Osteoblast (primary cell): ENCODE measurements around the gene TACR2. TPM values are rescaled to one million over a fixed set of nuclear protein-coding genes. Genes with fewer than 3 reads are reported as not detected.
A peak's percentile ranks its signal among the peaks of the same experiment; 100 is the strongest.

ENCODE experiments used
- DNase-seq: peaks from one replicate; pipeline ENCODE4 v3.0.0; 2011; ENCODE audit warnings: low spot score, mixed read lengths; ENCODE audit not compliant: insufficient read length; ENCODE audit errors: missing footprints
- H2AFZ ChIP-seq: 2 replicates; pipeline ENCODE4 v1.6.0; 2011; ENCODE audit warnings: mild to moderate bottlenecking, low read length
- H3K27ac ChIP-seq: 2 replicates; pipeline ENCODE4 v1.5.1; 2011; ENCODE audit warnings: mild to moderate bottlenecking, low read depth, low read length, moderate library complexity
- H3K27me3 ChIP-seq: 2 replicates; pipeline ENCODE4 v1.6.0; 2012; ENCODE audit warnings: mild to moderate bottlenecking, control low read depth, inconsistent platforms, low read length, moderate library complexity; ENCODE audit not compliant: insufficient read depth
- H3K36me3 ChIP-seq: 2 replicates; pipeline ENCODE4 v1.5.1; 2011; ENCODE audit warnings: mild to moderate bottlenecking, low read length, control low read depth, moderate library complexity; ENCODE audit not compliant: insufficient read depth
- H3K4me1 ChIP-seq: 2 replicates; pipeline ENCODE4 v1.5.1; 2011; ENCODE audit warnings: mild to moderate bottlenecking, low read length, control low read depth, moderate library complexity; ENCODE audit not compliant: insufficient read depth
- H3K4me2 ChIP-seq: 2 replicates; pipeline ENCODE4 v1.6.0; 2011; ENCODE audit warnings: mild to moderate bottlenecking, low read length; ENCODE audit not compliant: insufficient read depth
- H3K4me3 ChIP-seq: fragments of 200-600 bp; sonication (generic); 3 replicates; pipeline ENCODE4 v1.5.1; 2012; ENCODE audit warnings: mild to moderate bottlenecking, low read length, inconsistent platforms; ENCODE audit not compliant: insufficient read depth
- H3K79me2 ChIP-seq: 2 replicates; pipeline ENCODE4 v1.6.0; 2012; ENCODE audit warnings: mild to moderate bottlenecking, low read length, control low read depth, inconsistent platforms; ENCODE audit not compliant: insufficient read depth
- H3K9me3 ChIP-seq: 2 replicates; pipeline ENCODE4 v1.5.1; 2011; ENCODE audit warnings: low read depth, low read length, control low read depth
- H4K20me1 ChIP-seq: 2 replicates; pipeline ENCODE4 v1.6.0; 2012; ENCODE audit warnings: mild to moderate bottlenecking, low read length, control low read depth; ENCODE audit not compliant: insufficient read depth
- total RNA-seq: library from RNA; depleted of rRNA; stranded (reverse); fragments of >200 nt; gene quantifications from 2 replicates; pipeline ENCODE4 v1.2.3, GENCODE V29; 2012
- TF ChIP-seq, protein P1 (sequence below): IDR thresholded peaks from 2 replicates; pipeline ENCODE4 v1.5.1; 2011; ENCODE audit warnings: mild to moderate bottlenecking, low read depth, low read length, moderate library complexity; ENCODE audit errors: extremely low read depth

Gene TACR2
- total RNA-seq, 1 donor: 0.36 TPM

GRCh38 chr10:69383558-69383957, 33.2 kb downstream of the TACR2 start:
- H3K36me3 ChIP-seq: peaks cover 58% of the 10 kb centered on the region
- H3K9me3 ChIP-seq: no peaks in the 10 kb centered on the region
- H3K27ac ChIP-seq: peak overlapping the region; percentile 91
- peaks cover 27% of the 10 kb centered on the region for H3K79me2 ChIP-seq
- H3K27me3 ChIP-seq: no peaks in the 10 kb centered on the region
- peak overlapping the region; percentile 49 for H3K4me2 ChIP-seq
- H3K4me3 ChIP-seq: no peak overlapping the region
- TF ChIP-seq, protein P1, sequence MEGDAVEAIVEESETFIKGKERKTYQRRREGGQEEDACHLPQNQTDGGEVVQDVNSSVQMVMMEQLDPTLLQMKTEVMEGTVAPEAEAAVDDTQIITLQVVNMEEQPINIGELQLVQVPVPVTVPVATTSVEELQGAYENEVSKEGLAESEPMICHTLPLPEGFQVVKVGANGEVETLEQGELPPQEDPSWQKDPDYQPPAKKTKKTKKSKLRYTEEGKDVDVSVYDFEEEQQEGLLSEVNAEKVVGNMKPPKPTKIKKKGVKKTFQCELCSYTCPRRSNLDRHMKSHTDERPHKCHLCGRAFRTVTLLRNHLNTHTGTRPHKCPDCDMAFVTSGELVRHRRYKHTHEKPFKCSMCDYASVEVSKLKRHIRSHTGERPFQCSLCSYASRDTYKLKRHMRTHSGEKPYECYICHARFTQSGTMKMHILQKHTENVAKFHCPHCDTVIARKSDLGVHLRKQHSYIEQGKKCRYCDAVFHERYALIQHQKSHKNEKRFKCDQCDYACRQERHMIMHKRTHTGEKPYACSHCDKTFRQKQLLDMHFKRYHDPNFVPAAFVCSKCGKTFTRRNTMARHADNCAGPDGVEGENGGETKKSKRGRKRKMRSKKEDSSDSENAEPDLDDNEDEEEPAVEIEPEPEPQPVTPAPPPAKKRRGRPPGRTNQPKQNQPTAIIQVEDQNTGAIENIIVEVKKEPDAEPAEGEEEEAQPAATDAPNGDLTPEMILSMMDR: peak; percentile 35
- peak; percentile 92 for DNase-seq
- peaks cover 21% of the 10 kb centered on the region for H3K4me1 ChIP-seq
- no peak overlapping the region for H2AFZ ChIP-seq
- peaks cover 20% of the 10 kb centered on the region for H4K20me1 ChIP-seq

GRCh38 chr10:69382382-69383117, 34.2 kb downstream of the TACR2 start:
- TF ChIP-seq, protein P1: no peak
- no peak overlapping the region for H3K4me3 ChIP-seq
- H3K79me2 ChIP-seq: peaks cover 34% of the 10 kb centered on the region
- H3K4me2 ChIP-seq: peak overlapping the region; percentile 49
- no peaks in the 10 kb centered on the region for H3K27me3 ChIP-seq
- no peak overlapping the region for H2AFZ ChIP-seq
- peak overlapping the region; percentile 91 for H3K27ac ChIP-seq
- H4K20me1 ChIP-seq: peaks cover 20% of the 10 kb centered on the region
- no peaks in the 10 kb centered on the region for H3K9me3 ChIP-seq
- H3K36me3 ChIP-seq: peaks cover 58% of the 10 kb centered on the region
- DNase-seq: peak; percentile 97
- peaks cover 21% of the 10 kb centered on the region for H3K4me1 ChIP-seq

DNA sequence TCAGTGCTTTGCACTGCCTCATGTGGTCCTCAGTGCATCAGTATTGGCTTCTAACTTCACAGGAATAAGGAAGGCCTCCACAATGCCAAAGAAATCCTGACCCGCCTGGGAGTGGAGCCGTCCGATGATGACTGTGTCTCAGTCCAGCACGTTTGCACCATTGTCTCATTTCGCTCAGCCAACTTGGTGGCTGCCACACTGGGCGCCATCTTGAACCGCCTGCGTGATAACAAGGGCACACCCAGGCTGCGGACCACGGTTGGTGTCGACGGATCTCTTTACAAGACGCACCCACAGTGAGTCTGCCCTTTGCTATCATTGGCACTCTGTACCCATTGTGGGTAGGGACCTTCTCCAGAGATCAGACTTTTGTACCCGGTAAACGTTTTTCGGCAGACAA, 36.9 kb downstream of the TACR2 start:
- TF ChIP-seq, protein P1: no peak
- H4K20me1 ChIP-seq: peaks cover 15% of the 10 kb centered on the region

DNA sequence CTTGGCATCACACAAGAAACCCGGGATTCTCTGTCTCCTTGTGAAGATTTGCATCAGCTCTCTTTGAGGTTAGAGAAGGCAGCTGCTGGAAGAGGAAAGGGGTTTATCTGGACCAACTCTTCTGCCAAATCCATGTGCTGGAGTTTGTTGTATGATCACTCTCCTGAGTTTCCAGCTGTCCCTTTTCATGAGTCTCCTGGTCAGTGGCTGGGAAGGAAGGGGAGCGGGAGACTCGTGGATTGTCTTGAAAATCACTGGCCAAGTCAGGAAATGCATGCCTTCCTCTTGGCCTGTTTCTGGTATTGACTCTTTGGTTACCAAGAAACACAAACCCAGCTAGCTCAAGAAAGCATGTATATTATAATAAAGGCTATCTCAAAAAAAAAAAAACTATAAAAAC, 38.8 kb downstream of the TACR2 start:
- Histone ChIP-seq H3K79me2 (peaks cover 52% of the 10 kb centered on the region), H3K9me3 (no peaks in the 10 kb centered on the region), H3K36me3 (peaks cover 37% of the 10 kb centered on the region), H3K27me3 (no peaks in the 10 kb centered on the region), H4K20me1 (peaks cover 5% of the 10 kb centered on the region), H3K27ac (no peak overlapping the region), H3K4me1 (peaks cover 8% of the 10 kb centered on the region), H3K4me2 (no peak overlapping the region), H2AFZ (no peak overlapping the region), H3K4me3 (no peak overlapping the region)
- no peak for DNase-seq
- TF ChIP-seq, protein P1: no peak

More for the DNA sequence above, 36.9 kb downstream of the TACR2 start:
- no peaks in the 10 kb centered on the region for H3K9me3 ChIP-seq
- no peak overlapping the region for H3K4me2 ChIP-seq
- H2AFZ ChIP-seq: no peak overlapping the region
- peaks cover 41% of the 10 kb centered on the region for H3K79me2 ChIP-seq
- H3K27me3 ChIP-seq: no peaks in the 10 kb centered on the region
- H3K36me3 ChIP-seq: peaks cover 44% of the 10 kb centered on the region
- H3K27ac ChIP-seq: no peak overlapping the region
- no peak overlapping the region for H3K4me3 ChIP-seq
- H3K4me1 ChIP-seq: peaks cover 21% of the 10 kb centered on the region
- DNase-seq: no peak
